GDM1 (cell line): ENCODE data around the gene TAB3.

ENCODE experiments used
- DNase-seq: peaks from one replicate; lab custom pipeline; 2025; lab: John Stamatoyannopoulos, UW

The TAB3 gene

GRCh38 chrX:30887288-30887687 is 1.8 kb downstream of the TAB3 start:
- no peak for DNase-seq

DNA sequence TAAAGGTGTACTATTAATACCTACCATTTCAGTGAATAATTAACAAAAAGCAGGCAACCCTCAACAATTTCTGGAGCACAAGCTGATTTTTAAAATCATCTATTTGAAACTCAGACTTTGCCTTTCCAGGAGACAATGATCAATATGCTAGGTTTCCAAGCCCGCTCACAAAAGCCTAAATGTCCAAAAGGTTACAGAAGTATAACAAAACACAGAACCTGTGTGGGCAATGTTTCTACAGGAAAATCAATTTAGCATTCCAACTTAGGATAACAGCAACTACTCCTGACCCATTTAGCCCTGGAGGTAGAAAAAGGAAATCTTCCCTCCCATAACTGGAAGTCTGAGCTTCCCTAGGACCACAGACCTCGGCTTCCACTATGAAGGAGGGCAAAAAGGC is 3.9 kb downstream of the TAB3 start:
- no peak for DNase-seq

GRCh38 chrX:30883138-30883537 is 5.9 kb downstream of the TAB3 start:
- DNase-seq: no peak

DNA sequence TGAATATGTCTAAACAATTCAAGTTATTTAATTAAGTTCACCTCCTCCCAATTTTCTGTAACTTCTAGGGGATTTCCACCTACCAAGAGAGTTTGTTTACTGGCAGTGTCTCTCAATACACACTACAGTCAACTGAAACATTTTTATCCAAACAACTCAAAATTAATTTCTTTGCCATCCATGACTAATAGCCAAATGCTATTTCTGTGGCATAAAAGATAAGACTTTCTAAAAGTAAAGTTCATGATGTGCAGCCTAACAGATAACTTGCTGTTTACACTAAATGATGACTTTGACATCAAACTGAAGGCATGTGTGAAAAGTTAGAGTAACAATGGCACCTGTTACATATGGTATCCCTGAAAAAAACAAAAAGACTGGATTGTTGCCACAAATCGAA is 7.3 kb downstream of the TAB3 start:
- DNase-seq: no peak

- no peak for DNase-seq
These were observed 7.7 kb downstream of the TAB3 start for GRCh38 chrX:30881390-30881789.

- no peak for DNase-seq
These were observed 9.0 kb downstream of the TAB3 start for GRCh38 chrX:30880058-30880457.

DNA sequence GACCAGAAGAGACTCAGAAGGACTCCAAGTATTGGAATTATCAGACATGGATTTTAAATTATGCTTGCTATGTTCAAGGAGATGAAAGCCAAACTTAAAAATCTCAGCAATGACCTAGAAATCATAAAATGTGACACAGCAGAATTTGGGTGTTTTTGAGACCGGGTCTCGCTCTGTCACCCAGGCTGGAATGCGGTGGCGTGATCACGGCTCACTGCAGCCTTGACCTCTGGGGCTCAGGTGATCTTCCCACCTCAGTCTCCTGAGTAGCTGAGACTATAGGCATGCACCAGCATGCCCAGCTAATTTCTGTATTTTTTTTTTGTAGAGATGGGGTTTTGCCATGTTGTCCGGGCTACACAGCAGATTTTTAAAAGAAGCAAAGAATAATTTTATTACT is 12.7 kb downstream of the TAB3 start:
- no peak for DNase-seq

GRCh38 chrX:30875957-30876356 is 13.1 kb downstream of the TAB3 start:
- no peak for DNase-seq

- no peak for DNase-seq
These were observed 14.2 kb downstream of the TAB3 start for GRCh38 chrX:30874851-30875250.

GRCh38 chrX:30870572-30870971 is 18.5 kb downstream of the TAB3 start:
- no peak for DNase-seq

- no peak for DNase-seq
These were observed 23.4 kb downstream of the TAB3 start for GRCh38 chrX:30865612-30866011.

GRCh38 chrX:30865015-30865414 is 24.0 kb downstream of the TAB3 start:
- DNase-seq: no peak

DNA sequence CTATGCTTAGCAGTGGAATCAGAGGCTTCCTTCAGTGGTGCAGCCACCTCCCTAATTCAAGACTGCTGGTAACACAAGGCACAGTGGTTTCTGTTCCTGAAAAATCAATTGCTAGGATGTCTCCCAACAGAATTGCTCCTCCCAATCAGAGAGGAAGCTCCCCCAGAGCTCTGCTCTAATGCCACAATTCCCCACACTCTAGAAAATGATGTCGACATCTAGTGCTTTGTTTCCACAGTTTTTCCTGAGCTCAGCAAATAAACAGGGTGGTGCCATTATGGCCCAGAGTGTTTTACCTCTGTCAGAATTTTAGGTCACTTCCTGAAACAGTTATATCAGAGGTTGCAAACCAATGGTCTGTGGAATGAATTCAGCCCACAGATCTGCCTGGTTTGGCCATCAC is 24.7 kb downstream of the TAB3 start:
- no peak for DNase-seq

GRCh38 chrX:30863974-30864373 is 25.1 kb downstream of the TAB3 start:
- DNase-seq: no peak

GRCh38 chrX:30858098-30858497 is 31.0 kb downstream of the TAB3 start:
- no peak for DNase-seq

DNA sequence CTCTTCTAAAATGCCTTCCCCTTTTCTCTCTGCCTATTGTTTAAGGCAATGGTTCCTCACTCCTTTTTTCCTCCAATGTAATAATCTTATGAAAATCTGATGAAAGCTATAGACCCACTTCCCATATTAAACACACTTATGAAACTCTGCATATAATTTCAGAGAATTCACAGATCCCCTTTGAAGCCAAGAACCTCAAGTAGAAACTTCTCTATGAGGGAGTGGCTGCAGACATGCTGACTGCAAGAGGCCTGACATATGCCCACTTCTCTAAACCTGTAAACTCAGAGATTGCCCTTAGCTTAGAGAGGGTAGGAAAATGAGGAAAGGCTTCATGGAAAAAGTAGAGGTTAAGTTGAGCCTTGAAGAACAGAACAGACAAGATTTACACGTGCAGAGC is 37.6 kb downstream of the TAB3 start:
- DNase-seq: no peak

- no peak for DNase-seq
These were observed 53.7 kb downstream of the TAB3 start for GRCh38 chrX:30835373-30835772.

DNA sequence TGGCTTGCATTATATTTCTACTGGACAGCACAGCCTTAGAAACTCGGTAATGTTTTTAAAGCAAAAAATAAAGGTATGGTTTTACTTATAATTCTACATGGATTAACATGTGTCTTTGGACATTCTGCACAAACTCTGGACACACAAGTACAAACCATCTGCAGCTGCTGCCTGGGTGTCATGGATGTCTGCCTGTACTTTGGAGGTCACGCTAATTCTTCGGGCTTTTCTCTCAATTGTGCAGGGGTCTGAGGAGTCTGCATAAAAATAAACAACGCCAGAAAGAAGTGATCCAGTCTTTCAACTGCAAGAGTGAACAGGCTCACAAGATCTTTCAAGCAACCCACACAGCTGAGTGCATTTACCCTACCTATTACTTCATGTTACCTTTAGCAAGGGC is 55.2 kb downstream of the TAB3 start:
- DNase-seq: no peak

GRCh38 chrX:30831082-30831481 is 58.0 kb downstream of the TAB3 start:
- no peak for DNase-seq

DNA sequence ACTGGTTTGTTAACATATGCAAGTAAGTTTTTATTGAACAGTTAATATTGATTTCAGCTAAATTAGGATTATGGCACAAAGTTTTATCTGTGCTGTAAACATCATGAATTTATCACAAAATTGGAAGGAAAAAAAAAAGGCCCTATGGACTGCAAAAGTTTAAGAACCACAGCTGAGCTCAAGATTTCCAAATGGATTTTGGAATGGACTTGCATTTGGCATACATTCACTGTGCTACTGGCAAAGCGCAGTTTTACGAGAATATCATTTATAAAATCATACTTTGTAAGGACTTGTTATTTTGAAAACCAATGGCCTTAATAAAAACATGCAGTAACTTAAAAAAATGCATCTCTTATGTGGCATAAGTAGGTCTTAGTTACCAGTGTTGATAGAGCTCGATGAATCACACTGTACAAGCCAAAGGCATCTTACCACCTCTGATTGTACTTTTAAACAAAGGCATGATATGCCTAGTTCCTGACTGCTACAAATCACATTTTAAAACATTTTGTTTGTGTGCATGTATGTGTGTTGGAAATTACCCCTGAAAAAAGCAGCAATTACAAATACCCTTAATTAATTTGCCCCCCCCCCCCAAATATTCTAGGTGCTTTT is 58.6 kb downstream of the TAB3 start:
- no peak for DNase-seq

- DNase-seq: no peak
These were observed 64.8 kb downstream of the TAB3 start for GRCh38 chrX:30824275-30824674.

DNA sequence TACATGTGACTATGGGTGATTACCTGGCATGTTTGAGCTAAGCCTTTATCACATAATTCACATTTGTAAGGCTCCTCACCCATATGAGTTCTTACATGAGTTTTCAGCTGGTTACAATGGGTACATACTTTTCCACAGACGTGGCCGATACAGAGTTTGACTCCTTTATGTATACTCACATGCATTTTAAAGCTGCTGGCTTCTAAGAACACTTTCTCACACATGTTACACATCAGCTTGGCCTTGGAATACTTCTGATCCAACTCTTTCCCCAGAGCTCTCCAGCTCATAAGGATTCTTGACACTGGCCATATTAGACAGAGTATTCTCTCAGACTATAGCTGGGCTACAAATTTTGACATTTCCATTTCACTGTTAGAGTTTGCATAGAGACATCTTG is 66.3 kb downstream of the TAB3 start:
- DNase-seq: no peak

- no peak for DNase-seq
These were observed 66.9 kb downstream of the TAB3 start for GRCh38 chrX:30822068-30822681.

GRCh38 chrX:30821116-30821515 is 67.9 kb downstream of the TAB3 start:
- DNase-seq: no peak
